Stomach (tissue), 4 donors: ENCODE measurements around the gene METTL21C.

Experiments used
- CTCF ChIP-seq, 7 experiments: fragments of 450-650 bp in 4 of 7; fragments of 200-600 bp in 3 of 7; sonication (generic) in 3 of 7; IDR thresholded peaks; one replicate each; pipeline ENCODE4 v1.5.1; 2016 to 2019; ENCODE audit warnings: antibody characterized with exemption in 7 of 7, control low read depth in 2 of 7, mild to moderate bottlenecking in 1 of 7
- POLR2A ChIP-seq, 4 donors: fragments of 450-650 bp; IDR thresholded peaks; one replicate each; pipeline ENCODE4 v1.6.1; 2016; ENCODE audit warnings: antibody characterized with exemption in 4 of 4, control low read depth in 2 of 4, mild to moderate bottlenecking in 1 of 4, moderate library complexity in 1 of 4

- TF ChIP-seq CTCF (IDR thresholded peaks at IDR 0.05) = no peak
- TF ChIP-seq POLR2A (IDR thresholded peaks at IDR 0.05) = no peak
Observed at GRCh38 chr13:102699504-102699903, 4.7 kb upstream of the METTL21C start.
